WERI-Rb-1 (cell line): Measurements from ENCODE around the gene SERPINA5.

Experiments used
- DNase-seq: peaks from one replicate; pipeline ENCODE4 v3.0.0-alpha.2; 2020
- H3K27ac ChIP-seq: fragments of 250-450 bp; sonication (Bioruptor Pico); 2 replicates; pipeline ENCODE4 v1.5.1; 2020; ENCODE audit warnings: mild to moderate bottlenecking, moderate library complexity
- H3K27me3 ChIP-seq: fragments of 250-450 bp; sonication (Bioruptor Pico); 2 replicates; pipeline ENCODE4 v1.5.1; 2021; ENCODE audit warnings: mild to moderate bottlenecking, low read depth, moderate library complexity; ENCODE audit not compliant: insufficient read depth, severe bottlenecking
- H3K36me3 ChIP-seq: fragments of 250-450 bp; sonication (Bioruptor Pico); 2 replicates; pipeline ENCODE4 v1.5.1; 2020; ENCODE audit warnings: mild to moderate bottlenecking, moderate library complexity
- H3K4me3 ChIP-seq: 2 replicates; pipeline ENCODE4 v1.5.1; 2011; ENCODE audit warnings: low read depth, mild to moderate bottlenecking, control low read depth, low read length
- H3K9me3 ChIP-seq: fragments of 250-450 bp; sonication (Bioruptor Pico); 2 replicates; pipeline ENCODE4 v1.5.1; 2021; ENCODE audit warnings: mild to moderate bottlenecking, moderate library complexity; ENCODE audit not compliant: severe bottlenecking
- CTCF ChIP-seq: IDR thresholded peaks from 2 replicates; pipeline ENCODE4 v1.5.1; 2011; ENCODE audit warnings: low read depth, mild to moderate bottlenecking, control low read depth, inconsistent platforms, low read length

Gene SERPINA5

GRCh38 chr14:94548131-94548998 lies 32.9 kb upstream of the SERPINA5 start:
- peaks cover 63% of the 10 kb centered on the region for H3K27me3 ChIP-seq
- no peak overlapping the region for H3K4me3 ChIP-seq
- no peak for TF ChIP-seq CTCF
- H3K27ac ChIP-seq = no peak overlapping the region
- no peaks in the 10 kb centered on the region for H3K9me3 ChIP-seq
- H3K36me3 ChIP-seq = no peaks in the 10 kb centered on the region
- DNase-seq = no peak

- peaks cover 2% of the 10 kb centered on the region for H3K9me3 ChIP-seq
- H3K36me3 ChIP-seq = no peaks in the 10 kb centered on the region
- peak; percentile 69 for DNase-seq
- no peak overlapping the region for H3K4me3 ChIP-seq
- H3K27ac ChIP-seq = no peak overlapping the region
- TF ChIP-seq CTCF = peak; percentile 82
- peaks cover 61% of the 10 kb centered on the region for H3K27me3 ChIP-seq
Measured at GRCh38 chr14:94548999-94549985, 31.9 kb upstream of the SERPINA5 start.

- no peak for TF ChIP-seq CTCF
- peaks cover 60% of the 10 kb centered on the region for H3K27me3 ChIP-seq
- no peaks in the 10 kb centered on the region for H3K36me3 ChIP-seq
- DNase-seq = no peak
- H3K4me3 ChIP-seq = no peak overlapping the region
- H3K9me3 ChIP-seq = peaks cover 5% of the 10 kb centered on the region
- H3K27ac ChIP-seq = no peak overlapping the region
Measured at GRCh38 chr14:94550041-94550440, 31.2 kb upstream of the SERPINA5 start.

- H3K27ac ChIP-seq = no peak overlapping the region
- DNase-seq = no peak
- peaks cover 68% of the 10 kb centered on the region for H3K27me3 ChIP-seq
- TF ChIP-seq CTCF = no peak
- no peak overlapping the region for H3K4me3 ChIP-seq
- H3K36me3 ChIP-seq = no peaks in the 10 kb centered on the region
- peaks cover 5% of the 10 kb centered on the region for H3K9me3 ChIP-seq
Measured at GRCh38 chr14:94555991-94556390, 25.2 kb upstream of the SERPINA5 start.

- DNase-seq = no peak
- H3K36me3 ChIP-seq = no peaks in the 10 kb centered on the region
- TF ChIP-seq CTCF = no peak
- no peak overlapping the region for H3K27ac ChIP-seq
- H3K27me3 ChIP-seq = peaks cover 75% of the 10 kb centered on the region
- H3K9me3 ChIP-seq = peaks cover 5% of the 10 kb centered on the region
- no peak overlapping the region for H3K4me3 ChIP-seq
Measured at GRCh38 chr14:94557327-94557726, 23.9 kb upstream of the SERPINA5 start.
